GM20431 (cell line): ENCODE data around the gene UNC45A.
"Not testable (repeated sequence)": the region's sequence is repeated elsewhere in the genome, so short reads cannot be mapped to it uniquely, and the experiment has no call there.

Source experiments
- in situ Hi-C: fragments of 300-500 bp; cut with MseI, MboI; formaldehyde crosslinking; loops from one replicate; pipeline ENCODE4 v1.15.0; 2020; ENCODE audit warnings: low sequenced_read_pairs; ENCODE audit not compliant: unreplicated experiment

Gene UNC45A

DNA sequence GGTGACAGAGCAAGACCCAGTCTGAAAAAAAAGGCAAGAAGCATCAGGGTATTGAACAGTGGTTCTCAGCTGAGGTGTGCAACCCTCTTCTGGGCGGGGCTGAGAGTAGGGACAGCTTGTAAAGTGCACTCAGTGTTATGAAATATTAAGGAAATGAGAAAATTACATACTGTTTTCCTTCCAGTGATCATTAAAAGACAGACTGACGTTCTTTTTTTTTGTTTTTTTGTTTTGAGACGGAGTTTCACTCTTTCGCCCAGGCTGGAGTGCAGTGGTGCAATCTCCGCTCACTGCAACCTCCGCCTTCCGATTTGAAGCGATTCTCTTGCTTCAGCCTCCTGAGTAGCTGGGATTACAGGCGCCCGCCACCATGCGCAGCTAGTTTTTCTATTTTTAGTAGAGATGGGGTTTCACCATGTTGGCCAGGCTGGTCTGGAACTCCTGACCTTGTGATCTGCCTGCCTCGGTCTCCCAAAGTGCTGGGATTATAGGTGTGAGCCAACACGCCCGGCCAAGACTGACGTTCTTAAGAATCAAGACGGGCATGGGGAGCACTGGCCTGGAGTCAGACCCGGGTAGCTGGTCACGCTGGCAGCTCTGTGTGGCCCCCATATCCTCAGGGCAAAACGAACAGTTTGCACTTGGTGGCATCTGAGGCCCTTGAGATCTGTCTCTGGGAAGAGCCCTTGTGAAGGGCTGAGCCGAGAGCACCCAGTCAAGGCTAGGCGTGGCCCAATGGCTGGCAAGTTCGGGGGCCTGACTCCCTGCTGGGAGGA is 20.6 kb upstream of the UNC45A start:
- in situ Hi-C loops: no loop called here

DNA sequence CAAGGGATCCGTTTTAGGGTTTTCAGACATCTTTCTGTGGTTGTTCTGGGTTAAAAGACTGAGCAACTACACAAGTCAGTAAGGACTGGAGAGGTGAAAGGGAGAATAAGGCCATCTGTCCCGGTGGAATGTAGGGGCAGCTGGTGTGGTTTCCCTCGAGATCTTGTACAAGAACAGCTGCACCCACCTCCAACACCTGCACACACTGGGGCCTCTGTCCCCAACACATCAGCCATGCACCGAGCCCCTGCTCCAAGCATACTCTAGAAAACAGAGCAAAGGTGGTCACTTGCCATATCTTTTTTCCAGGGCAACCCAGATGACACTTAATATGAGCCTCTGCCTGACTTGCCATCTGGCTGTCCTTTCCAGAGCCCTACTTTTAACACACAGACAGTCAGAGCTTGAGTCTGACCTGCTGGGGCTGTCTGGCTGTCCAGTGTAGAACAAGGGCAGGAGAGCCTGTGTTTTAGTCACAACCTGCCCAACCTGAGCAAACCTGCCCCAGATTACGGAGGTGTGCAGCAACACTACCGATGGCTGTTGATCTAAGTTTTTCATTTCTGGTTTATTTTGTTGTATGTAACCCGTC is 19.8 kb upstream of the UNC45A start:
- in situ Hi-C loops: no loop called here

- in situ Hi-C loops: no loop called here
These were observed 19.2 kb upstream of the UNC45A start for GRCh38 chr15:90915808-90916440.

GRCh38 chr15:90916461-90916860 is 18.6 kb upstream of the UNC45A start:
- in situ Hi-C loops: no loop called here

DNA sequence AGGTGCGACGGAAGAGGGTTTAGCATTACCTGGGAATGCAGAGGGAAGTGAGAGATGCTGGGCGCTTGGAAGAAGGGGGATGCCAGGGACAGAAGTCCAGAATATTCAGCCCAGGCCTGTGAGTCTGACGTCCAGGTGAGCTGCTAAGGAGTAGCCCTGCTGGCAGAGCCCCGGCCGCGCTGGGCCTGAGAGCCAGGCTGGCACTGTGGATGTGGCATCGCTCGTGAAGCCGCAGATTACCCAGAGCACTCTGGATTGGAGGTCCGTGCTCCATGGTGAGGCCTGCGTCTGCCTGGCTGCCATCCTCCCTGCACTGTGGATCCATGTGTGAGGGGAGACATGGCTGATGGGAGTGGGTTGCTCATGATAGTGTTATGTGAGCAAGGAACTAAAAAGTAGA is 17.5 kb upstream of the UNC45A start:
- in situ Hi-C loops: no loop called here

DNA sequence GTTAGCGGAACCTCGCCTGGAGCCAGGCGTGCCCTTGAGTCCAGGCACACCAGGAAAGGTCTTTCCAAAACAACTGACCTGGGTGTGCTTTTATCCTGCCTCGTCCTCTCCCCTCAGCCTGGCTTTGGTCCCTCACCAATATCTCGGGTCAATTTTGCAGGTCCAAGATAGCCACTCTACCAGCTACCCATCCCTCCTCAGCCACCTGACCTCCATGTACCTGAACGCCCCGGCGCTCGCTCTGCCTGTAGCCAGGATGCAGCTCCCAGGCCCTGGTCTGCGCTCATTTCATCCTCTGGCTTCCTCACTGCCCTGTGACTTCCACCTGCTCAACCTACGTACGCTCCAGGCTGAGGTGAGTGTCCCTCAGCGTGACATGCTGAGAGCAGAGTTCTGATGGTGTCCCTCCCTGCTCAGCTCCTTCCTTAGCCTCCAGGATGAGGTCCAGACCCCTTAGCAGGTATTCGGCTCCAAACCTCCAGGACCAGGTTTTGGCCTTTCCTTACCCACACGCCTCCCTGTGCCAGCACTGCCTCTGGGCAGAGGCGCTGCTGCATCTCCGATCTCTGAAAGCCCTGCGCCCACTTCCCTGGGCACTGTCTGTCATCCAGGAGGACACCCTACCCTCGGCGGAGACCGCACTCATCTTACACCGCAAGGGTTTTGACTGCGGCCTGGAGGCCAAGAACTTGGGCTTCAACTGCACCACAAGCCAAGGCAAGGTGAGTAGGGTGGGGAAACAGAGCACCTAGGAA is 16.9 kb upstream of the UNC45A start:
- in situ Hi-C loops: no loop called here

DNA sequence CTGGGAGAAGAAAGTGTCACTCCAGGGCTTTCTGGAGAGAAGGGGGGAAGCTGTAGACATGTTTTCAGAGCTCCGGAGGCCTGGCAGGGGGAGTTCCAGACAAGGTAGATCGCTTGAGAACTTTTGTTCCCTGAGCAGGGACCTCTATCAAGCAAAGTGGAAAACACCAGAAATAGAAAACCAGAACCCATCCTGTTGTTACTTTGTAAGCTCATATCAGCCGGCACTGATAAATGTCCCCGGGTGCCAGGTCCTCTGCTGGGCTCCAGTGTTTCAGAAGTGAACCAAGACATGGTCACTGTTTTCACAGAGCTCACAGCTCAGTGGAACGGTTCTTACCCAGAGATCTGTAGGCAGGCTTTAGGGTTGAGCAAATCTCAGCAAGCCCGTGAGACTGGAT is 16.2 kb upstream of the UNC45A start:
- in situ Hi-C loops: no loop called here

GRCh38 chr15:90921887-90922286 is 13.2 kb upstream of the UNC45A start:
- in situ Hi-C loops: no loop called here

GRCh38 chr15:90922712-90923322 is 12.3 kb upstream of the UNC45A start:
- in situ Hi-C loops: not testable (repeated sequence)

GRCh38 chr15:90924375-90924774 is 10.7 kb upstream of the UNC45A start:
- in situ Hi-C loops: no loop called here

GRCh38 chr15:90926766-90927165 is 8.3 kb upstream of the UNC45A start:
- in situ Hi-C loops: not testable (repeated sequence)

GRCh38 chr15:90928106-90928505 is 7.0 kb upstream of the UNC45A start:
- in situ Hi-C loops: not testable (repeated sequence)

GRCh38 chr15:90929246-90930019 is 5.7 kb upstream of the UNC45A start:
- in situ Hi-C loops: no loop called here

GRCh38 chr15:90930861-90931574 is 4.1 kb upstream of the UNC45A start:
- in situ Hi-C loops: no loop called here

GRCh38 chr15:90931575-90931827 is 3.6 kb upstream of the UNC45A start:
- in situ Hi-C loops: no loop called here

- in situ Hi-C loops: no loop called here
These were observed 3.0 kb upstream of the UNC45A start, which contains the start of gene HDDC3 for GRCh38 chr15:90931828-90932659. Gene HDDC3 (minus strand): TSS chr15:90932549. CDS start chr15:90932540, 9 bp downstream.

- in situ Hi-C loops: no loop called here
These were observed 2.5 kb upstream of the UNC45A start for GRCh38 chr15:90932660-90932991.

GRCh38 chr15:90933301-90933700 is 1.8 kb upstream of the UNC45A start:
- in situ Hi-C loops: no loop called here
